Measurements from ENCODE around the gene SF3A2.

Gene SF3A2

GRCh38 chr19:2240881-2241760 lies 4.5 kb downstream of the SF3A2 start:
- no peak for DNase-seq (ENCODE audit: low spot score)

DNA sequence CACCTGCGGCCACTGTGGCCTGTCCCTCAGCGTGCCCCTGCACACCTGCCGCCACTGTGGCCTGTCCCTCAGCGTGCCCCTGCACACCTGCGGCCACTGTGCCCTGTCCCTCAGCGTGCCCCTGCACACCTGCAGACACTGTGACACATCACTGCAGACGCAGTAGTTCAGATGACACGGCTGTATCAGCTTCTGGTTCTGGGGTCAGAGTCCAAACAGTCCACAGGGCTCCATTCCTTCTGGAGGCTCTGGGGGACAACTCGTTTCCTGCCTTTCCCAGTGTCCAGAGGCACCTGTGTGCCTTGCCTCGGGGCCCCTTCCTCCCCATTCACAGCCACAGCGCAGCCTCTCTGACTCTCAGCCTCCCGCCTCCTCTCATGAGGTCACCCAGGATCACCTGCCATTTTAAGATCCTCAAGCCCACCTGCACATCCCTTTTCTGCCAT lies 5.5 kb downstream of the SF3A2 start:
- no peak for DNase-seq (ENCODE audit: low spot score)

DNA sequence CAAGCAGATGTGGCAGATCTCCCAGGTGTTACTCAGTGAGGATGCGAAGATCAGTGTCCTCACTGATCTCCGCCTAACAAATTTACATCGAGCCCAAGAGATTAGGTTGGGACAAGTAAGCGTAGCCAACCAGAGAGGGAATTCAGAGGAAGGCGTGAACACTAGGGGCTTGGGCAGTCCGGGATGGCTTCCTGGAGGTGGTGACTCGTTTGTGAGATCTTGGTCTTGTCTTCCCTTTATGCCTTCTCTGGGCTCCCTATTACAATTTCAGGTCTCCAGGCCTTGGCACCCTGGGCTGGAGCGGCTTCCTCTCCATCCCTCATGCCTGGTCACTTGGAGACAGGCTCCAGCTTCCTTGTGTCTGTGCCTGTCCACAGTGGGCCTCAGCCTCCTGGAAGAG lies 6.2 kb downstream of the SF3A2 start:
- no peak for DNase-seq (ENCODE audit: low spot score)

DNA sequence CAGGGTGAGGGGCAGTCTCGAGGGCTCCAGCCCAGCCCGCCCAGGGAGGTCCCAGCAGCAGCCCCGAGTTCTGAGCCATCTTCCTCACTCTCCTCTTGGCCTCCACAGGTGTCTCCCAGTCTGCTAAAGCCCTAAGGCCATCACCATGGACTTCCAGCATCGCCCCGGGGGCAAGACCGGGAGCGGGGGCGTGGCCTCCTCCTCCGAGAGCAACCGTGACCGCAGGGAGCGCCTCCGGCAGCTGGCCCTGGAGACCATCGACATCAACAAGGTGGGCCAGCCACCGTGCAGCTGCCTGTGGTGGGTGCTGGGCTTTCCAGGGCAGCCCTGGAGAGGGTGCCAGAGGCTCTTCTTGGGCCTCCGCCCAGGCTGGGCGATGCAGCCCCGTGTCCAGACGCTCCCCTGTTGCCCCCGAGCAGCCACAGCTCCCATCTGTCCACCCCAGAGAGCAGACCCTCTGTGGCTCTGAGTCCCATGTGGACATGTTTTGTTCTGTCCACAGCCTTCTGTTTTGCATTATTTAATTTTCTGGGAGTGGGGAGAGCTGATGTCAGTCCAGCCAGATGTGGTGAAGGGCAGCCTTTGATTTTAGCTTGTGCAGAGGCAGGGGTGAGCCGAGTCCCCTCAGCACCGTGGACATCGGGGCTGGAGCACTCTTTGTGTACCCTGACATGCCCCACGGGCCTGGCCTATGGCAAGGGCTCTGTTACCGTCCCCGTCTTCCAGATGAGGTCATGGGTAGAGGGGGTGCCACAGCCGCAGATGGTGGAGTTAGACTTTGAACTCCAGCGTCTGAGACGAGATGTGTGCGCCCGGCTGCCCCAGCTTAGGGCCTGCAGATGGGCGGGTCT lies 6.9 kb downstream of the SF3A2 start:
- DNase-seq (ENCODE audit: low spot score) = no peak

- no peak for DNase-seq (ENCODE audit: low spot score)
These were observed 7.4 kb downstream of the SF3A2 start for GRCh38 chr19:2244125-2244411.

GRCh38 chr19:2244486-2244885 lies 7.9 kb downstream of the SF3A2 start:
- DNase-seq (ENCODE audit: low spot score) = no peak

DNA sequence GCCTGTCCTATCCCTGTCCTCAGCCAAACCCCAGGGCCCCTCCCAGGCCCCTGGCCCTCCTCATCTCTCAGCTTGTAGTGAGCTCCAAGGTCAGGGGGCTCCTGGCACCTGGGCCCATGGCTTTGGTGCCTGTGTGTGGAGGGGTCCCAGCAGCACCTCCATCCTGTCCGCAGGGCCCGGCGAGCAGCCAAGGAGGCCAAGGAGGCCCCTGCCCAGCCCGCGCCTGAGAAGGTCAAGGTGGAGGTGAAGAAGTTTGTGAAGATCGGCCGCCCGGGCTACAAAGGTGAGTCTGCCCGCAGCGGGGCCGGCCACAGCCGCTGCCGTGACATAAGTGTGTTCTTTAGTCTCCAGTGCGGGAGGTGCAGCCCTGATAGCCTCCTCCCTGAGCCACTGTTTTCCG lies 8.6 kb downstream of the SF3A2 start:
- DNase-seq (ENCODE audit: low spot score) = no peak

DNA sequence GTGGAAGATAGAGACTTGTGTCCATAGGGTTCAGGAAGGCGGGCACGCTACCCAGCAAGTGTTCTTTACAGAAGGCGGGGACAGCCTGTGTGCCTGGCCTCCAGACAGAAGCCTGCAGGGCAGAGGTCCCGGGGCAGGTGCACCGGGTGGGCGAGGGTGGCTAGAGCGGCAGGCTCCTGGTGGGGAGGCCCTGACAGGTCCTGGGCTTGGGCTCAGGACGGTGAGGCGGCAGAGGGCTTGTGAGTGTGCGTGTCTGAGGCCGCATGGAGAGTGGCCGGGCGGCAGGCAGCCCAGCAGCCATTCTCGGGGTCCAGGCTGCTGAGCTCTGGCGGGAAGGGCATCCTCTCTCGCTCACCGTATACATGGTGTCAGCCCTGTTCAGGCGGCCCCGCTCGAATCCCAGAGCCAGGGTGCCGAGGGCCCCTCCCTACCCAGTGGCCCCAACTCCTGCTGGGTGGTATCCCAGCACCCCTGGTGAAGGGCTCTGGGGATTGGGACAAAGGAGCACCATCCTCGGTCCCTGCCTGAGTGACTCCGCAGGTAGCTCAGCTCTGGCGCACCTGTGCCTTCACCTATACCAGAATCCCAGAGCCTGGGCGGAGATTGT lies 9.5 kb downstream of the SF3A2 start:
- DNase-seq (ENCODE audit: low spot score) = no peak

DNA sequence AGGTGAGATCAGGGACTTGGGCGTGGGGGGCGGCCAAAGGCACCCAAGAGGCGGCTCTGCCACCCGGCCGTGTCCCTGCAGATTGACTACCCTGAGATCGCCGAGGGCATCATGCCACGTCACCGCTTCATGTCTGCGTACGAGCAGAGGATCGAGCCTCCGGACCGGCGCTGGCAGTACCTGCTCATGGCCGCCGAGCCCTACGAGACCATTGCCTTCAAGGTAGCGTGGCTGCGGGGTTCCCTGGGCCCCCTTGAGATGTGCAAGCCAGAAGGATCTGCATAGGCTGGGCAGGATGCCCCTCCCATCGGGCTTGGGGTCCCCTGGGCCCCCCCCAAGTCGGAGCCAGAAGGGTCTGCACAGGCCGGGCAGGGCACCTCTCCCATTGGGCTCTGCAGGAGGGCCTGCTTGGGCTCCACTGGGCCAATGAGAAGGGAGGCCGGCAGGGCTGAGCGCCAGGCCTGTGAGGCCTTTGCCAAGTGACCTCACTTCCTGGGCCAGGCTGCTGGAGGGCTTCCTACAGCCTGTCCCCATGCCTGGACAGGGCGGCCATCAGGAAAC lies 10.3 kb downstream of the SF3A2 start:
- DNase-seq (ENCODE audit: low spot score) = no peak

GRCh38 chr19:2247433-2248101 lies 10.9 kb downstream of the SF3A2 start:
- DNase-seq (ENCODE audit: low spot score) = no peak

DNA sequence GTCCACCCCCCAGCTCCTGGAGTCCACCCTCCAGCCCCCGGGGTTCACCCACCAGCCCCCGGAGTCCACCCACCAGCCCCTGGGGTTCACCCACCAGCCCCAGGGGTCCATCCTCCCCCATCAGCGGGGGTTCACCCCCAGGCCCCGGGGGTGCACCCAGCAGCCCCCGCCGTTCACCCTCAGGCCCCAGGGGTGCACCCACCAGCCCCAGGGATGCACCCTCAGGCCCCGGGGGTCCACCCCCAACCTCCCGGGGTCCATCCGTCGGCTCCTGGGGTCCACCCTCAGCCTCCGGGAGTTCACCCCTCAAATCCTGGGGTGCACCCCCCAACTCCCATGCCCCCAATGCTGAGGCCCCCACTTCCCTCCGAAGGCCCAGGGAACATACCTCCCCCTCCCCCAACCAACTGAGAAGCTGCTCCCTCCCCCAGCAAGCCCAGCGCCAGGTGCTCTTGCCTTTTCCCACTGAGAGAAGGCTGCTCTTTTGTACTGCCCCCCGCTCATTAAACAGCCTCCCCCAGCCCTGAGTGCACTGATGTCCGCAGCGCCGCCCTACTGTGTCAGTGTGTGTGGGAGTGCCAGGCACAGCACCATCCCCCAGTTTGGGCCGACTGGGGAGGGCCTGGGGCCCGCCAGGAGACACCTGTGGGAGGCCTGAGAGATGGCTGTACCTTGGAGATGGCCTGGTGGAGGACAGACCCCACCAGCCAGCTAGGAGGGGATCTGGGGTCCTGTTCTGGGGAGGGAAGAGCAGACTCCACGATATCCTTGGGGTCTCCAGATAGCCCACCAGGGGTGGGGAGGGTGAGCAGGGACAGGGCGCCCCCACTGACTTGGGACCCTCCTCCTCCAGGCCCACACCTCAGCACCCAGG lies 11.7 kb downstream of the SF3A2 start:
- DNase-seq (ENCODE audit: low spot score) = no peak

- no peak for DNase-seq (ENCODE audit: low spot score)
These were observed 12.6 kb downstream of the SF3A2 start, which contains the start of gene AMH for GRCh38 chr19:2249010-2249866. TSS of gene AMH (plus strand) at chr19:2249323. CDS start at chr19:2249333, 10 bp downstream.

- DNase-seq (ENCODE audit: low spot score) = no peak
These were observed 13.5 kb downstream of the SF3A2 start for GRCh38 chr19:2249880-2250765.

- DNase-seq (ENCODE audit: low spot score) = no peak
These were observed 14.1 kb downstream of the SF3A2 start for GRCh38 chr19:2250766-2251105.

- DNase-seq (ENCODE audit: low spot score) = no peak
These were observed 14.8 kb downstream of the SF3A2 start for GRCh38 chr19:2251106-2252054.

GRCh38 chr19:2252055-2252796 lies 15.6 kb downstream of the SF3A2 start:
- no peak for DNase-seq (ENCODE audit: low spot score)

GRCh38 chr19:2252797-2253105 lies 16.1 kb downstream of the SF3A2 start:
- no peak for DNase-seq (ENCODE audit: low spot score)

All from pons (tissue), 1 donor.